ENCODE results near the gene ANKS1B.

The ANKS1B gene

DNA sequence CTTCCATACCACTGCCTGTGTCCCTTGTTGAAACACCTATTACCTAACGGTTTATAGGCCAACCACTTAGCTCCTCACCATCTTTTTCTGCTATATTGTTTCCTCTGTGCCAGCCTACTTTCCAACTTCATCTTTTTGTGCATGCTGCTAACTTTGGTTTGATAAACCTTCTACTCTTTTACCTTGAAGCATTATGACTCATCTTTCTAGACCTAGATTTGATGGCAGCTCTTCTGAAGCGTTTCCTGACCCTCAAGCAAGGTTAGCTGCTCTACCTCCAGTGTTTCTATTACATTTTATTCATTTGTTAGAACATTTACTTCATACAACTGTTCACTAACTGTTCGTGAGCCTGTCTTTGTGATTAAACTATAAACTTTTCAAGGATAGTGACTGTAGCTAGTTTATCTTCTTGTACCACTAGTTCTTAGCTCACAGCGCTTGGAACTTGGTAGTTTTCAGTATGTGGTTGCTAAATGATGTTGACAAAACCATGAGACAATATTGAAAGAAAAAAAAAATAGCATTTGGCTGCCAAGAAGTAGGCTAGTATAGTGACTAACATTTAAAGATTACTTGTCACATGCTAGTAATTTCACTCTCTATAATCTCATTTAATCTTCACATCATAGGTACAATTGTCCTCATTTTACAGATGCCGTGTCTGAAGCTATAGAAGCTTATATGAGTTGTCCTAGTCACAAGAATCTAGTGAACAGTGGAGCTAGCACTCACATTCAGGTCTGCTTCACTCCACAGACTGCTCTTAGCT is 1260.2 kb downstream of the ANKS1B start:
- no peak for DNase-seq (ENCODE audit: low read depth)

DNA sequence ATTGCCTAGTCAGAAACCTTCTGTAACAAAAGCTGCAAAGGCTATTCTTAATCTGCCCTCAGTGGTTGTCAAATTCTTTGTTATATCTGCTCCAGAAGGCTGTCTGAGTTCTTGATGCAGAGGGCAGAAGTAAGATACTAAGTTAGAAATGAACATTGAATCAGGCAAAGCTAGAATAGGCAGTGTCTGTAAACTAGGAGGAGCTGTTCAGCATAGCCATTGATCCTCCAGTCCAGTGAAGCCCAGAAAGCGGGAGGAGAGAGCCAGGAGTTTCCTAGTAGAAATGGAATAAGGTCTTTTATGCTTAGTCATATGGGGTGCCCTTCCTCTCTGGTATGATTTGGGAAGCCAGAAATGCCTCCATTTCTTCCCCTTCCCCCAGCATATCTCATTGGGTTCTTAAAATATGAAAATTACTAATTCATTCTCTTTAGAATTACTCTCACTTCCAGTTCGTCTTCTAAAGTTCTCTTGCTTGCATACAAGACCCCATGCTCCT is 1263.5 kb downstream of the ANKS1B start:
- no peak for DNase-seq (ENCODE audit: low read depth)

DNA sequence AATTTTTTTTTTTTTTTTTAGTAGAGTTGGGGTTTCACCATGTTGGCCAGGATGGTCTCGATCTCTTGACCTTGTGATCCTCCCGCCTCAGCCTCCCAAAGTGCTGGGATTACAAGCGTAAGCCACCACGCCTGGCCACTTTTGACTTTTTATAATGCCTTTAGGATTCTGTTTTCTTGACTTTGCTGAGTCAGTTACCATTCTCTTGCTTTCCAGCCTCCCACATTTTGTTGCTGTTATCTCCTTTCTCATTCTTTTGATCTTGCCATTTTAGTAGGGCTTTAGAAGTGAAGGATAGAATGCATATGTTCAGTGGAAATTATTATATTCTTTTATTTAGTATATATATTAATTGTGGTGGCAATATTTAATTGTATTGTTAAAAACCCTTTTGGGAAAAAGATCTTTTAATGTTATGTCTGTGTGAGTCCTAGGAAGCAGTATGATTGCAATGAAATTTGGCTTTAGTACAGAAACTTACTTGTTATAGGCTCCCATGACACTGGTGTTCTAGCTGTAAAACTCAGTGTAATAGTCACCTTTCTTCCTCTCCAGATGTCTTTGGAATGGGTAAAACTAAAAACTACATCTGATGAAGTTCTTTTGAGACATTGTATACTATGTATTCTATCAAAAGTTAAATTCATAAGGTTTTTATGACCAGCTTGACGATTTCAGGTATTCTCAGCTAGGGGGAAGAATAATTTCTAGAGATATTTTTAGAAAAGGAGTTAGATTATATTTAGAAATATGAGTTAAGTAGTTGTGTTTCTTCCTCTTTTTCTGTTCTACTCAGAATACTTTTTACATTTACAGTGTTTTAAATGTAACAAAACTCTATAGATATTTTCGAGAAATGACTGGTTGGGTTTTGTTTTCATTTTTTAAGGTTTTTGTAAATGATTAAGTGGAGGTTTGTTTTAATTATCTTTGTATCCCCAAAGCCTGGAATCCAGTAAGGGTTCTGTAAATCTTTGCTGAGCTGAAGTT is 1264.9 kb downstream of the ANKS1B start:
- DNase-seq (ENCODE audit: low read depth) = no peak

DNA sequence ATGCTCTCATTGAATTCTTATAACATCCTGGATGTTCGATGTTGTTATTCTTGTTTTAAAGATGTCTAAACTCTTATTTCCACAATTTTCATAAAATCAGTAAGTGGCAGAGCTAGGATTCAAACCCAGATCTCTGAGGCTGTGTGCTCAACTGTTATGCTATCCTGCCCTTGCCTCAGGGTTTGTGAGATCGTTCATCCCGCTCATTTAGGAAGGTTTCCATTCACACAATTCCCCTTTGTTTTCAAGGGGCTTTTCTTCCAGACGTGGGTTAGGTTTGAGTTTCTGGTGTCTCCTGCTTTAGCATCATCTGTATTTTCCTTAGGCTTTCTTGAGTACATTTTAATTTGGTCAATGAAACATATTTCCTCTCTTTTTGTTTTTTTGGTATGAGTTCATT is 1270.3 kb downstream of the ANKS1B start:
- no peak for DNase-seq (ENCODE audit: low read depth)

DNA sequence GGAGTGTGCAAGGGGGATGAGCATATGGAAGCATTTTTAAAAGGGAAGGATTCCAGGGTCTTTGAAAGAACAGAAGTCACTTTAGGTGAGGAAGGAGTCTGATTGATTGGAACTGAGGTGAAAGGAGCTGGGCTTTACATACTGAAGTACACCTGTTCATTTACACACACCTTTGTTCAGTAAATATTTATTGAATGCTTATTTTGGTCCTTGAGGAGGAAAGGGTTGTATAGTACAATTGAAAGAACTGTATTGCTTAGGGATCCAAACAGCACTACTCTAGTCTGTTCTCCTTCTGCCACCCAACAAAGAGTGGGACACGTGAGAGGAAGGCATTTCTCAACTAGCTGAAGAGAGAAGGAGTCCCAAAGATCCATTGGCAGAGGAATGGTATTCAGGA is 1275.7 kb downstream of the ANKS1B start:
- no peak for DNase-seq (ENCODE audit: low read depth)

DNA sequence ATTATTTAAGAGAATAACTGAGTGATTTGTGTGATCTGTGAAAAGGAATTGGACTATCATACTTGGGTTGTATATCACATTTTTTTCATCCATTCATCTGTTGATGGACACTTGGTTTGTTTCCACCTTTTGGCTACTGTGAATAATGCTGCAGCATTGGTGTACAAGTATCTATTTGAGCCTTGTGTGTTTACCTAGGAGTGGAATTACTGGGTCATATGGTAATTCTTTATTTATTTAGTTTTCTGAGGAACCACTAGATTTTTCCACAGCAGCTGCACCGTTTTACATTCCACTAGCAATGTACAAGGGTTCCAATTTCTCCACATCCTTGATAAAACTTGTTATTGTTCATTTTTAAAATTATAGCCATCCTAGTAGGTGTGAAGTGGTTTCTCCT is 1283.6 kb downstream of the ANKS1B start:
- no peak for DNase-seq (ENCODE audit: low read depth)

DNA sequence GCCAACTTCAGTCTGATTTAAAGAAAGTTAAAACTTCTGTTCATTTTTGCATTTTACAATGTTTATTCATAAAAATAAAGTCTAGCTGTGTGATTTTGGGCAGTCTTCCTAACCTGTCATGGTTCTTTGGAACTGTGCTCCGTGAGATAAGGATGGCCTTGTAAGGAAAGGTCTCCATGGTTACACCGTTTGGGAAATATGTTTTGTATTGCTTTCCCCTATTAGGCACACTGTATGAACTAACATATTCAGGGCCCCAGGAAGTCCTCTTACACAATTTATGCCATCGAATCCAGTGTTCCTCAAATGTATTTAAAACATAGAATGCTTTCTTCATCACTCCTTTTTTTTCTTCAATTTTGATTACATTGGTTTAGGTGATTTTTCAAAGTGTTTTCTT is 1285.2 kb downstream of the ANKS1B start:
- no peak for DNase-seq (ENCODE audit: low read depth)

DNA sequence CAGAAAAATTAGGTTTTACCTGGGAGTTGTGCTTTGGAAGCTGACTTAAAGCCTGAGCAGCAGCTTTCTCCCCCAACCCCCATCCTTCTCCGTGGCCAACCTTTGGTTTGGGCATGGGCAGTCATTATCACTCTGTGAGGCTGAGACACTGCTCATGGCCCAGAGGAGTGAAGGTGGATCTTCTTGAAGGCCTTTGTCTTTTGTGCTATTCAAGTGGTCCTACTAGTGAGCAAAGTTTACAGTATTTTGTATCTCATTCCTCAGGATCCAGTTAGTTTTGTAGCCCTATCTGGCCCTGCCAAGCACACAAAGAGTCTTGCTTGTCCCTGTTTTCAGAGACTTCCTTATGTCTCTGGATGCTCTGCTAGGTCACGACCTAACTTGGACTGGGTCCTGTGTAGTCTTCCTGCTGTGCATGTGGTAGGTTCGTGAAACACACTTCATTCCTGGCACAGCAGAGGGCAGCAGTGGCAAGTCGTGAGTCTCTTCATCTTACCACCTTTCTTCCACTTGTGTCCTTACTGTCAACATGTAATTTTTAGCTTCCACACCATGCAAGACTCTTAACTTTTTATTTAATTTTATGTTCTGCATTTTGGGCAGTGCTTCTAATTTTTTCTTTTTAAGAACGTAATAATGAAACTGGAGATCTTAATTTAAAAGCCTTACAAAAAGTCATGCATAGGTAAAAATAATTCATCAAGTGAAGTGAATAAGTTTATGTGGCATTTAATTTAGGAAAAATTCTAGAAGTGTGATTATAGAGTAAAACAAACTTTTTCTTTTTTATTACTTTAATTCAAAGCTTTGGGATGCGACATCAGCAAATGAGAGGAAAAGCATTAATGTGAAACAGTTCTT is 1285.9 kb downstream of the ANKS1B start:
- DNase-seq (ENCODE audit: low read depth) = no peak

DNA sequence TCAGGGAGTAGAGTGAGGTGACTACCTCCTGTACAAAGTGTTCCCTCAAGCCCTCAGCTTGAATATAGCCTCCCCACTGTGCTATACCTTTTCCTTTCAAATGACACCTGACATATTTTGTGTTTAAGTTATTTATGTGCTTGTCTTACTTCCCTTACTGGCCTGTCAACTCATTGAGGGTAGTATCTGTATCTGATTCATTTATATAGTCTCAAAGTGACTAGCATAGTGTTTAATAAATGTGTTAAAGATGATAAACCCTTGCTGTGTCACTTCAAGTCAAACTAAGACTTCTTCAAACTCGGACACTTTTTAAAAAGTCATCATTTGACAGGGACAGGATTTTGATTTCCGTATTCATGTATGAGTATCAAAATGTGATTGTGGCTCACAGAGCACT is 1287.5 kb downstream of the ANKS1B start:
- no peak for DNase-seq (ENCODE audit: low read depth)

DNA sequence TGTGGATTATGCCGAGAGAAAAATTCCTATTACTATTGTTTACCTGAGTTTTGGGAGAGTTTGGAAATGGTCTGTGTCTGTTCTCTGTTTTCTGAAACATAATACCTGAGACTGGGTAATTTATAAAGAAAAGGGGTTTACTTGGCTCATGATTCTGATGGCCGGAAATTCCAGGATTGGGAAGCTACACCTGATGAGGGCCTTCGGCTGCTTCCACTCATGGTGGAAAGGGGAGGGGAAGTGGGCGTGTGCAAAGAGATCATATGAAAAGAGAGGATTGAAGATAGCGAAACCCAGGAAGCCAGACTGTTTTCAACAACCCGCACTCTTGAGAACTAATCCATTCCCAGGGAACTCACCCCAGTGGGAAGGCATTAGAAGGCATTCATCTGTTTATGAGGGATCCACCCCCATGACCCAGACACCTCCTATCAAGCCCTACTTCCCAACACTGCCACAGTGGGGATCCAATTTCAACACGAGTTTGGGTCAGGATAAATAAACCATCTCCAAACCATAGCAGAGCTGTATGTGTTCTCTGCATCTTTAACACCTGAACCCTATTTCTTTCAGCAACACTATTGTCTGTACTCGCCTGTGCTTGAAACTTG is 1288.6 kb downstream of the ANKS1B start:
- DNase-seq (ENCODE audit: low read depth) = no peak

DNA sequence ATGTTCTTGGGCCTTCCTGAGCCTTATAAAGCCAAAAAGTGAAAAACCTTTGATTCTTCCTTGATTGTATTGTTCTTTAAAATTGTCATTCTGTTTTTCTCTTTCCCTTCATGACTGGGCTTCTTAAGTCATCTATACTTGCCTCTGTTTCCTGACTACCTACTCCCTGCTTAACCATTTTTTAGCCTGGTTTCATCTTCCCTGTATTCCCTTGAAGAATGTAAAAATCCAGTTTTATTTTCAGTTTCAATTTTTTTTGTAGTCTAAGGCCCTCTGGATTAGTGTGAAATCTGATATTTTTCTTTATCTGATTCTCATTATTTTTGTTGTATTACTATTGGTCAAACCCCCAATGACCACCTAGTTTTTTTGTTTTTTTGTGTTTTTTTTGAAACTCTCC is 1293.4 kb downstream of the ANKS1B start:
- no peak for DNase-seq (ENCODE audit: low read depth)

DNA sequence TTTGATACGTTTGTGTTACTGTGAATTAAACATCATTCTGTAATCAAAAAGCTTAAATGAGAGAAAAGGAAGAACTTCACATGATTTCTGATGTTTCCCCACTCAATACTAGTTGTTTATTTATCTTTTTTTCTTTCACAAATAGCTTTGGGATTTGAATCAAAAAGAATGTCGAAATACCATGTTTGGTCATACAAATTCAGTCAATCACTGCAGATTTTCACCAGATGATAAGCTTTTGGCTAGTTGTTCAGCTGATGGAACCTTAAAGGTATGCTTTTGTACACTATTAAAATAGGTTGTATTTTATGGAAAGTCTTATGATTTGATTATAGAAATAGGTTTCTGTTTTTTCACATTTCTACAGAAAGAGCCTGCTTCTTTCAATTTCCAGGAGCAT is 1298.1 kb downstream of the ANKS1B start:
- DNase-seq (ENCODE audit: low read depth) = no peak

Measured in stimulated activated CD8-positive, alpha-beta memory T cell treated with anti-CD3 and anti-CD28 coated beads, Interleukin-7, amount 100 ng/mL, for 24 hours (primary cell).